T-helper 2 cell treated with Interferon-gamma antibody and Interleukin-4, amounts not matched to agents 5 μg/mL and 100 μg/mL, for 36 hours (primary cell): ENCODE results near the gene SLC39A9.
"Not testable (repeated sequence)": the region's sequence is repeated elsewhere in the genome, so short reads cannot be mapped to it uniquely, and the experiment has no call there.

Source experiments
- DNase-seq: peaks from one replicate; pipeline ENCODE4 v3.0.0; 2021; ENCODE audit warnings: low spot score
- H3K27ac Mint-ChIP-seq: one replicate; pipeline ENCODE4 v1.8.0; 2021; ENCODE audit warnings: mild to moderate bottlenecking, mixed read lengths
- H3K27me3 Mint-ChIP-seq: one replicate; pipeline ENCODE4 v1.8.0; 2021; ENCODE audit warnings: low read depth, mixed read lengths
- H3K36me3 Mint-ChIP-seq: one replicate; pipeline ENCODE4 v1.8.0; 2021; ENCODE audit warnings: low read depth, mixed read lengths
- H3K4me1 Mint-ChIP-seq: one replicate; pipeline ENCODE4 v1.8.0; 2021; ENCODE audit warnings: low read depth, mixed read lengths
- H3K4me3 Mint-ChIP-seq: one replicate; pipeline ENCODE4 v1.8.0; 2022; ENCODE audit warnings: mild to moderate bottlenecking, moderate library complexity, mixed read lengths
- H3K9me3 Mint-ChIP-seq: one replicate; pipeline ENCODE4 v1.8.0; 2021; ENCODE audit warnings: mixed read lengths

Gene SLC39A9

DNA sequence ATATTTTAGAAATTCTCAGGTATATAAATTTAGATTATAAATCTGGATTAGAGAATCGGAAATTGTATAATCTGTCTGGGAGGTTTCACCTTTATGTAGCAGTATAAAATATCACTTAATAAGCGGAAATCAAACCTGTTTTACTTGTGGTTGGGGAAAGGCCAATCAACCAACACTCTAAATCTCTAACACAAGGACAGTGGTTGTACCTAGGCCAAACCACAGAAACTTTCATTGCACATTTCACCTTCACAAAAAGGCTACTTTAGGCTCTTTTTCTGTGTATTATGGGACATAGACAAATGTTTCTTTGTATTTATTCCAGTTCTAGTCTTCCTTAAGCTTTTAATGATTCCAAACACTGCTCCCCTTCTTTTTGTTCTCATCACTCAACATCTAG, 20.2 kb upstream of the SLC39A9 start:
- H3K4me1 Mint-ChIP-seq, result peaks cover 3% of the 10 kb centered on the region
- peak overlapping the region; percentile 28 for H3K27ac Mint-ChIP-seq
- H3K4me3 Mint-ChIP-seq, result no peak overlapping the region
- peaks cover 51% of the 10 kb centered on the region for H3K36me3 Mint-ChIP-seq
- no peaks in the 10 kb centered on the region for H3K27me3 Mint-ChIP-seq
- DNase-seq, result no peak
- H3K9me3 Mint-ChIP-seq, result no peaks in the 10 kb centered on the region

DNA sequence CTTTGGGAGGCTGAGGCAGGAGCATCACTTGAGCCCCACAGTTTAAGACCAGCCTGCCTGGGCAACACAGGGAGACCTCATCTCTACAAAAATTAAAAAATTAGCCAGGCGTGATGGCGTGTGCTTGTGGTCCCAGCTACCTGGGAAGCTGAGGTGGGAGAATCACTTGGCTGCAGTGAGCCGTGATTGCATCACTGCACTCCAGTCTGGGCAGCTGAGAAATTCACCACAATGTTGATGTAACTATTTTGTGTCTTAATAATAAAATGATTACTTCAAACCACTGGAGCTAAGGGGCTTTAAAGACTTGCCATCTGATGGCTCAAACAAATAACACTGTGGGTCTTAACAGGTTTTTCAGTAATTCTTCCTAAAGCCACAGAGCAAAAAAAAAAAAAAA, 11.2 kb upstream of the SLC39A9 start:
- no peaks in the 10 kb centered on the region for H3K9me3 Mint-ChIP-seq
- no peak for DNase-seq
- no peak overlapping the region for H3K4me3 Mint-ChIP-seq
- H3K4me1 Mint-ChIP-seq, result peaks cover 25% of the 10 kb centered on the region
- peaks cover 70% of the 10 kb centered on the region for H3K36me3 Mint-ChIP-seq
- H3K27ac Mint-ChIP-seq, result no peak overlapping the region
- H3K27me3 Mint-ChIP-seq, result no peaks in the 10 kb centered on the region

DNA sequence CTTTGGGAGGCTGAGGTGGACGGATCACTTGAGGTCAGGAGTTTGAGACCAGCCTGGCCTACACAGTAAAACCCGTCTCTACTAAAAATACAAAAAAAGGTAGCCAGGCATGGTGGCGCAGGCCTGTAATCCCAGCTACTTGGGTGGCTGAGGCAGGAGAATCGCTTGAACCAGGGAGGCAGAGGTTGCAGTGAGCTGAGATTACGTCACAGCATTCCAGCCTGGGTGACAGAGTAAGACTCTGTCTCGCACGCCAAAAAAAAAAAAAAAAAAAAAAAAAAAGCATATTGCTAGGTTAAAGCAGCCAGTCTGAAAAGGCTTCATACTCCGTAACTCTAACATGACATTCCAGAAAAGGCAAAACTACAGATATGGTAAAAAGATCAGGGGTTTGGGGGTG, 7.1 kb upstream of the SLC39A9 start:
- H3K4me1 Mint-ChIP-seq, result peaks cover 38% of the 10 kb centered on the region
- not testable (repeated sequence) for H3K27me3 Mint-ChIP-seq, H3K9me3 Mint-ChIP-seq, H3K27ac Mint-ChIP-seq, H3K4me3 Mint-ChIP-seq, DNase-seq
- peaks cover 79% of the 10 kb centered on the region for H3K36me3 Mint-ChIP-seq

DNA sequence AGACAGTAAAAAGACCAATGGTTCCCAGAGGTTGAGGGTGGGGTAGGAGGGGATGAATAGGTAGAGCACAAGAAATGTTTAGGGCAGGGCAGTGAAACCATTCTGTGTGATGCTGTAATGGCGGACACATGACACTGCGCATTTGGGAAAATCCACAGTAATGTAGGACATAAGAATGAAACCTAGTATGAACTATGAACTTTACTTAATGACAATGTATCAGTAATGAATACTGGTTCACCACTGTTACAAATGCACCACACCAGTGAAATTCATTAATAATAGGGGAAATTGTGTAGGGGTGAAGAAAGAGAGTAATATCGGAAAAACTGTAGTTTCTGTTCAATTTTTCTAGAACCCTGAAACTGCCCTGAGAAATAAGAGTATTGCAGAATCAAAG, 6.0 kb upstream of the SLC39A9 start:
- Mint-ChIP-seq H3K27me3 (no peaks in the 10 kb centered on the region), H3K4me3 (no peak overlapping the region), H3K4me1 (peaks cover 46% of the 10 kb centered on the region), H3K9me3 (no peaks in the 10 kb centered on the region), H3K27ac (no peak overlapping the region), H3K36me3 (peaks cover 81% of the 10 kb centered on the region)
- DNase-seq, result no peak

DNA sequence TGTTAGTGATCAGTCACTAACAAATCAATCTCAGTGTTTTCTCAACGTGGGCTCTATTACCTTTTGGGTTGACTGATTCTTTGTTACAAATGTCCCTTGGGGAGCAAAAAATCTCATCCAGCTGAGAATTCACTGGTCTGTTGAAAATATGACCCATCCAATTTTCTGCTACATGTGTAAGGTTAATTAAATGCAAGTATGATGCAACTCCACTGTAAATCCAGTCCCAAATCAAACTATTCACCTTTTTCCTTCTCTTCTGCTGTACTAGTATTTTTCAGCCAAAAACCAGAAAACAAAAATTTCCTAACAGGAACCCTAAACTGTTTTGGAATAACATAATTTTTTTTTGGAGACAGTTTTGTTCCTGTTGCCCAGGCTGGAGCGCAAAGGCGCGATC, 2.6 kb upstream of the SLC39A9 start:
- Mint-ChIP-seq H3K27ac (no peak overlapping the region), H3K9me3 (no peaks in the 10 kb centered on the region), H3K36me3 (peaks cover 62% of the 10 kb centered on the region), H3K4me3 (peak overlapping the region; percentile 51), H3K27me3 (no peaks in the 10 kb centered on the region), H3K4me1 (peaks cover 52% of the 10 kb centered on the region)
- DNase-seq, result no peak

DNA sequence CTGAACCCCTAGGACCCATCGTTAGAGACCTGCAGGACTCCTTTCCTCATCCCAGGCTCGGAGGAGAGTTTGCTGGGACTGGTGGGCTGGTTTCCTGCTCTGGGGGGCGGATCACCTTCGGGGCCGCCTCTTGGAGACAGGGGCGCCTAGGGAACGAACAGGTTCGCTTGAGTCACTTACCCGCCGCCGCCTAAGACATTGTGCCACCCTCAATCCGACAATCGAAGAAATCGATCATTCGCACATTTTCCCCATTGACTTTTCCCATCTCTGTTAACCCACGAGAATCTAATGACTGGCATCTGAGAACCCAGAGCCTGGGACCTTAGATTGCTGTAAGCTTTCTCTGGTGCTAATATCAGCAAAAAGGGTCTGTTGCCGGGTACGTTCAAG, 322 bp downstream of the SLC39A9 start:
- no peak for DNase-seq
- Mint-ChIP-seq H3K27ac (peak overlapping the region; percentile 99), H3K36me3 (peaks cover 41% of the 10 kb centered on the region), H3K4me1 (peaks cover 51% of the 10 kb centered on the region), H3K27me3 (no peaks in the 10 kb centered on the region), H3K9me3 (no peaks in the 10 kb centered on the region), H3K4me3 (peak overlapping the region; percentile 94)

DNA sequence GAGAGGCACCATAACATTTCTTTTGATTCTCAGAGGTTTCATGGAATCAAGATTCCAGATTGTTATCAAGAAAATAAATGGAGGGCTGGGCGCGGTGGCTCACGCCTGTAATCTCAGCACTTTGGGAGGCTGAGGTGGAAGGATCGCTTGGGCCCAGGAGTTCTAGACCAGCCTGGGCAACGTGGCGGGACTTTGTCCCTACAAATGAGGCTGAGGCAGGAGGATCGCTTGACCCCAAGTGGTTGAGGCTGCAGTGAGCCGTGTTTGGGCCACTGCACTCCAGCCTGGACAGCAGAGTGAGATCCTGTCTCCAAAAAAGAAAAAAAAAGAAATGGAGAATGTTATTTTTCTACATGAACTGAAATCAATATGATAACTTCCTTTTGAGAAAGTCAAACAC, 1.3 kb downstream of the SLC39A9 start:
- Mint-ChIP-seq H3K4me1 (peaks cover 49% of the 10 kb centered on the region), H3K4me3 (peak overlapping the region; percentile 94), H3K27ac (no peak overlapping the region), H3K9me3 (no peaks in the 10 kb centered on the region), H3K27me3 (no peaks in the 10 kb centered on the region), H3K36me3 (peaks cover 34% of the 10 kb centered on the region)
- DNase-seq, result no peak

DNA sequence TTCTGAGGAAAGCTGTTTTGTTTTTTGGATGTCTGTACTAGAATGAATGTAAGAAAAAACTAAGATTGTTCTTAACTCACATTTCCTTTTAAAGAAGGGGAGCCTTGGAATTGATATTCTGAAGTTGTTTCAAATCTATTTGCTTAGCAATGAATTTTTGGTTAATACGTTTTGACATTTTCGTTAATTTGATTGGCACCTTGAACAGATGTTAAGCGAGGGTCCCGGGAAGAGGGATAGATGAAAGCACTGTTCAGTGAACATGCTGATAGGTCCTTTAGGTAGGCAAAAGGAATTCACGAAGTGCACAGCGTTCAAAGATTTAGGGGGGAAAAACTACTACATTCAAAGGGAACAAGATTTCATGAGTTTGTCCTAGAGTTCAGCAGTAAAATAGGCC, 1.7 kb downstream of the SLC39A9 start:
- H3K36me3 Mint-ChIP-seq, result peaks cover 30% of the 10 kb centered on the region
- H3K4me3 Mint-ChIP-seq, result peak overlapping the region; percentile 94
- DNase-seq, result no peak
- no peaks in the 10 kb centered on the region for H3K9me3 Mint-ChIP-seq
- H3K27me3 Mint-ChIP-seq, result no peaks in the 10 kb centered on the region
- H3K4me1 Mint-ChIP-seq, result peaks cover 50% of the 10 kb centered on the region
- H3K27ac Mint-ChIP-seq, result no peak overlapping the region

DNA sequence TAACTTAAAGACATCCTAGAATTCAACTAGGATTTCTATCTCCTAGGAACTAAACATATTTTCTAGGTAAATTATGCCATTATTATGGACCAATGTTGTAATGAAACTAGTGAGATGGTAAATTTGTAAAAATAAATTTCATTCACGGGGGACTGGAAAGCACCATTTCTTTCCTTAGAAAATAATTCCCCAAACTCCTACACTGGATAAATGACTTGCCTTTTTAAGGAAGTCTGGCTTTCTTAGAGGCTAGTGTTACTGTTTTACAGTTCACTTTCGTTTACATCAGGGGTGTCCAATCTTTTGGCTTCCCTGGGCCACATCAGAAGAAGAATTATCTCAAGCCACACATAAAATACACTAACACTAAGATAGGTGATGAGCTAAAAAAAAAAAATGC, 3.3 kb downstream of the SLC39A9 start:
- H3K4me3 Mint-ChIP-seq, result peak overlapping the region; percentile 21
- H3K27ac Mint-ChIP-seq, result no peak overlapping the region
- DNase-seq, result no peak
- H3K4me1 Mint-ChIP-seq, result peaks cover 34% of the 10 kb centered on the region
- no peaks in the 10 kb centered on the region for H3K27me3 Mint-ChIP-seq
- H3K36me3 Mint-ChIP-seq, result peaks cover 18% of the 10 kb centered on the region
- H3K9me3 Mint-ChIP-seq, result no peaks in the 10 kb centered on the region

DNA sequence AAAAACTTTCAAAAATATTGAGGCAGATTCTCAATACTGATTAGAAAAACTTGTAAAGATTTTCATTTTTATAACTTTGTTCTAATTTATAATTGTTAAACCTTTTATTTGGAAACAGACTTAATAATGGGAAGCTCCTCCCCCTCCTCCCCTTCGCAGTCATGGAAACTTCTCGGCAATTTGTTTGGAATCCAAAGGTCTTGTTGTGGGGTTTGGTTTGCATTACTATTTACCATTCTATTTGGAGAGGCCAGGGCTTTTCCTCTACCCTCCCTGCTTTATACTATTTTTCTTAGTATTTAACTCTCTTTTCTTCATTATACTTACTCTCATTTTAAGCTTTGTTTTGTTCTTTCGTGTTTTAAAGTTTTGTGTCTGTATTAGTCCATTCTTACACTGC, 6.0 kb downstream of the SLC39A9 start:
- Mint-ChIP-seq H3K4me3 (no peak overlapping the region), H3K4me1 (peaks cover 29% of the 10 kb centered on the region), H3K27me3 (no peaks in the 10 kb centered on the region), H3K36me3 (peaks cover 4% of the 10 kb centered on the region), H3K9me3 (no peaks in the 10 kb centered on the region), H3K27ac (no peak overlapping the region)
- DNase-seq, result no peak

DNA sequence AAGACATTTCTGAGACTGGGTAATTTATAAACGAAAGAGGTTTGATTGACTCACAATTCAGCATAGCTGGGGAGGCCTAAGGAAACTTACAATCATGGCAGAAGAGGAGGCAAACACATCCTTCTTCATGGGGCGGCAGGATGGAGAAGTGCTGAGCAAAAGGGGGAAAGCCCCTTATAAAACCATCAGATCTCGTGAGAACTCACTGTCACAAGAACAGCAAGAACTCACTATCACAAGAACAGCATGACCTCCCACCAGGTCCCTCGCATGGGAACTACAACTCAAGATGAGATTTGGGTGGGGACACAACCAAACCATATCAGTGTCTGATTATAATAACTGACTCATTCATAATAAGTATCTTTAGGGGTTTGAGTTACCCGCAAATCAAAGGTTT, 6.4 kb downstream of the SLC39A9 start:
- no peak overlapping the region for H3K27ac Mint-ChIP-seq
- H3K9me3 Mint-ChIP-seq, result no peaks in the 10 kb centered on the region
- peaks cover 4% of the 10 kb centered on the region for H3K36me3 Mint-ChIP-seq
- H3K4me3 Mint-ChIP-seq, result no peak overlapping the region
- no peaks in the 10 kb centered on the region for H3K27me3 Mint-ChIP-seq
- peaks cover 25% of the 10 kb centered on the region for H3K4me1 Mint-ChIP-seq
- no peak for DNase-seq

DNA sequence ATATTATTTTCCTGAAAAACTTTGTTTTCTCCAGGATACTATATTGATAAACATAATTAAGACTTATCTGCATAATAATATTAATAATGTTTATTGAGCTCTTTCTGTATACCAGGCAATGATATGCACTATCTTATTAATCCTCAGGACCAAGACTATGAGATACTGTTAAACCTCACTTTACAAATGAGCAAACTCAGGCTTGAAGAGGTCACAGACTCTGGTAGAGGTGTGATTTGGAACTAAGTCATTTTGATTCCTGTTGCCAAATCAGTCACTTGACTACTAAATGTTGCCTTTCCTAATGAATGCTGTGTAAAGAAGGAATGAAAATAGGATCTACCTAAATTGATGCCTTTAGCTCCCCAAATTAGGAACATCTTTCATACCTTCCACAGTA, 7.3 kb downstream of the SLC39A9 start:
- Mint-ChIP-seq H3K36me3 (peaks cover 4% of the 10 kb centered on the region), H3K27ac (no peak overlapping the region), H3K4me1 (peaks cover 17% of the 10 kb centered on the region), H3K9me3 (no peaks in the 10 kb centered on the region), H3K27me3 (no peaks in the 10 kb centered on the region), H3K4me3 (no peak overlapping the region)
- no peak for DNase-seq

DNA sequence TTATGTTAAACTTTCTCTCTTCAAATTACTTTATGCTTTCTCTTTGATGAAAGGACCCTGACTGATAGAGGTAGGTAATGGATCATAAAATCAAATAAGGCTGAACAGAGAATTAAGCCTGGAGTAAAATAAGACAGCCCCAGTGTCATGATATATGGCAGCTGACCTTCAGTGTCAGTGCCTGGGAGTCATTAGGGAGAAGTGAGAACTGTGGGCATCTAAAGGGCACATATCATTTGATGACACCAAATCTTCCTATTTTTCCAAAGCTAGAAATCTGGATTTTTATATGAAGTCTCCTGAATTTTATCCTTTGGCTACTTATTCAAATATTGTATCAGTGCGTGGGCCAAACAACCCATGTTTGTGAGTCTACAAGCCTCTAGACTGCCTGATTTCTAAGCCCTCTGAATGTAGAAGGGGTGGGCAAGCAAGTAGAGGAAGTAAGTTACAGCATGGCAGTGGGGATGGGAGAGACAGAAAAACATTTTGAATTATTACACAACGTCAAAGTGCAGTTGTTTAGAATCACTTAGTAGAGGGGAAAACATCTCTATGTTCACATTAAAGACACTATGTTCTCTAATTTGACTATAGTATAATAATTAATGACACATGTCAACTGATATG, 10.0 kb downstream of the SLC39A9 start:
- Mint-ChIP-seq H3K4me1 (peaks cover 4% of the 10 kb centered on the region), H3K27me3 (no peaks in the 10 kb centered on the region), H3K9me3 (no peaks in the 10 kb centered on the region), H3K4me3 (no peak overlapping the region), H3K36me3 (peaks cover 3% of the 10 kb centered on the region), H3K27ac (no peak overlapping the region)
- DNase-seq, result no peak

DNA sequence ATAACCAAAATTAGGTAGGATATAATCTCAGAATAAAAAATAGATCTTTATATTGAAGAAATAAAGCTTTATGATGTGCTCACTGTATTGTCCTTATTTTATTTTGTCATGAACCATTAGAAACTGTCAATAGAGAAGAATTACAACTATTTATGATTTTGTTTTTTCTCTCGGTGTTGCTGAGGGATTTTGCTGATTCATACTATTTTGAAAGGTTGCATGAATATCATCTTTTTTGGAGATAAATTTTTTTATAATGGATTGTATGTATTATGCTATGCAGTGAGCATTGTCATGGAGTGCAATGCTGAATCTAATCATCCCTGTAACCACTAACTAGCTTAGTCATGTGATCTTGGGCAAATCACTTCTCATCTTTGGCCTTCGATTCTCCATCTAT, 15.0 kb downstream of the SLC39A9 start:
- Mint-ChIP-seq H3K4me1 (peaks cover 2% of the 10 kb centered on the region), H3K36me3 (peaks cover 3% of the 10 kb centered on the region), H3K4me3 (no peak overlapping the region), H3K27ac (no peak overlapping the region), H3K9me3 (no peaks in the 10 kb centered on the region), H3K27me3 (no peaks in the 10 kb centered on the region)
- DNase-seq, result no peak

DNA sequence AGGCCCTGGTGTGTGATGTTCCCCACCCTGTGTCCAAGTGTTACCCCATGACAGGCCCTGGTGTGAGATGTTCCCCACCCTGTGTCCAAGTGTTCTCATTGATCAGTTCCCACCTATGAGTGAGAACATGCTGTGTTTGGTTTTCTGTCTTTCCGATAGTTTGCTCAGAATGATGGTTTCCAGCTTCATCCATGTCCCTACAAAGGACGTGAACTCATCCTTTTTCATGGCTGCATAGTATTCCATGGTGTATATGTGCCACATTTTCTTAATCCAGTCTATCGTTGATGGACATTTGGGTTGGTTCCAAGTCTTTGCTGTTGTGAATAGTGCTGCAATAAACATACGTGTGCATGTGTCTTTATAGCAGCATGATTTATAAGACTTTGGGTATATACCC, 17.6 kb downstream of the SLC39A9 start:
- H3K27ac Mint-ChIP-seq, DNase-seq, H3K36me3 Mint-ChIP-seq, H3K4me3 Mint-ChIP-seq, H3K27me3 Mint-ChIP-seq, H3K9me3 Mint-ChIP-seq: not testable (repeated sequence)
- H3K4me1 Mint-ChIP-seq, result peaks cover 12% of the 10 kb centered on the region
